Liver (tissue), 9 donors: ENCODE results near the gene GRAMD2B. TPM values are rescaled to one million over a fixed set of nuclear protein-coding genes. Genes with fewer than 3 reads are reported as not detected.

Experiments used
- DNase-seq: peaks from one replicate; pipeline ENCODE4 v3.0.0-alpha.2; 2017; ENCODE audit warnings: low spot score
- H3K27ac ChIP-seq, 2 donors: one replicate each; pipeline ENCODE4 v1.7.0; 2013; ENCODE audit warnings: inconsistent platforms in 2 of 2, low read length in 2 of 2, control low read depth in 1 of 2, low read depth in 1 of 2, mild to moderate bottlenecking in 1 of 2
- H3K27me3 ChIP-seq, 4 donors: one replicate each; pipeline versions ENCODE4 v1.6.1 to v1.7.0; 2013; ENCODE audit warnings: low read length in 3 of 4, inconsistent platforms in 1 of 4, mild to moderate bottlenecking in 1 of 4, moderate library complexity in 1 of 4; ENCODE audit not compliant: control insufficient read depth in 4 of 4, insufficient read depth in 4 of 4
- H3K36me3 ChIP-seq, 4 donors: one replicate each; pipeline versions ENCODE4 v1.6.1 to v1.7.0; 2013; ENCODE audit warnings: low read length in 3 of 4, mild to moderate bottlenecking in 3 of 4, low read depth in 1 of 4, moderate library complexity in 1 of 4; ENCODE audit not compliant: control insufficient read depth in 4 of 4, insufficient read depth in 3 of 4
- H3K4me1 ChIP-seq, 4 donors: one replicate each; pipeline versions ENCODE4 v1.6.1 to v1.7.0; 2013; ENCODE audit warnings: low read length in 3 of 4, mild to moderate bottlenecking in 3 of 4, moderate library complexity in 1 of 4; ENCODE audit not compliant: control insufficient read depth in 4 of 4, insufficient read depth in 4 of 4
- H3K4me3 ChIP-seq, 3 donors: one replicate each; pipeline versions ENCODE4 v1.6.1 to v1.7.0; 2013; ENCODE audit warnings: low read length in 3 of 3, control low read depth in 1 of 3, low read depth in 1 of 3, mild to moderate bottlenecking in 1 of 3
- H3K9ac ChIP-seq, 2 donors: one replicate each; pipeline ENCODE4 v1.7.0; 2013; ENCODE audit warnings: low read length in 2 of 2, mild to moderate bottlenecking in 2 of 2, moderate library complexity in 2 of 2, control low read depth in 1 of 2, low read depth in 1 of 2
- H3K9me3 ChIP-seq, 4 donors: one replicate each; pipeline versions ENCODE4 v1.6.1 to v1.7.0; 2013; ENCODE audit warnings: low read length in 3 of 4; ENCODE audit not compliant: control insufficient read depth in 4 of 4
- ATF3 ChIP-seq: IDR thresholded peaks from 2 replicates; pipeline ENCODE4 v1.6.1; 2016; ENCODE audit warnings: antibody characterized with exemption
- EGR1 ChIP-seq, 2 donors: IDR thresholded peaks; 2 replicates each; pipeline ENCODE4 v1.6.1; 2016 to 2018; ENCODE audit warnings: antibody characterized with exemption in 2 of 2, low read depth in 2 of 2
- FOXA1 ChIP-seq: IDR thresholded peaks from 2 replicates; pipeline ENCODE4 v1.6.1; 2016; ENCODE audit warnings: antibody characterized with exemption
- FOXA2 ChIP-seq: IDR thresholded peaks from 2 replicates; pipeline ENCODE4 v1.6.1; 2016; ENCODE audit warnings: antibody characterized with exemption
- GABPA ChIP-seq, 2 donors: IDR thresholded peaks in 1 of 2; conservative IDR thresholded peaks in 1 of 2; 2 replicates each; pipeline ENCODE4 v1.6.1; 2016; ENCODE audit warnings: antibody characterized with exemption in 2 of 2, mild to moderate bottlenecking in 1 of 2, moderate library complexity in 1 of 2
- HNF4A ChIP-seq, 2 donors: conservative IDR thresholded peaks; 2 replicates each; pipeline ENCODE4 v1.6.1; 2016; ENCODE audit warnings: antibody characterized with exemption in 2 of 2, mild to moderate bottlenecking in 2 of 2
- HNF4G ChIP-seq: IDR thresholded peaks from 2 replicates; pipeline ENCODE4 v1.6.1; 2016; ENCODE audit warnings: antibody characterized with exemption
- JUND ChIP-seq, 2 donors: IDR thresholded peaks; 2 replicates each; pipeline ENCODE4 v1.6.1; 2016; ENCODE audit warnings: antibody characterized with exemption in 2 of 2
- NR2F2 ChIP-seq: IDR thresholded peaks from 2 replicates; pipeline ENCODE4 v1.6.1; 2016; ENCODE audit warnings: antibody characterized with exemption
- RAD21 ChIP-seq, 2 donors: IDR thresholded peaks; 2 replicates each; pipeline ENCODE4 v1.6.1; 2016; ENCODE audit warnings: antibody characterized with exemption in 2 of 2, mild to moderate bottlenecking in 2 of 2
- RXRA ChIP-seq, 2 donors: IDR thresholded peaks; 2 replicates each; pipeline ENCODE4 v1.6.1; 2017 to 2018; ENCODE audit warnings: antibody characterized with exemption in 2 of 2, mild to moderate bottlenecking in 1 of 2
- SP1 ChIP-seq: IDR thresholded peaks from 2 replicates; pipeline ENCODE4 v1.6.1; 2018; ENCODE audit warnings: antibody characterized with exemption, mild to moderate bottlenecking
- TAF1 ChIP-seq: conservative IDR thresholded peaks from 2 replicates; pipeline ENCODE4 v1.6.1; 2016; ENCODE audit warnings: antibody characterized with exemption, mild to moderate bottlenecking
- ZBTB33 ChIP-seq: IDR thresholded peaks from 2 replicates; pipeline ENCODE4 v1.6.1; 2016; ENCODE audit warnings: antibody characterized with exemption
- WGBS: extraction: QIAGEN DNeasy Blood & Tissue Kit; methylation state at CpG from one replicate; pipeline ENCODE4 v1.1.7; 2013; 5-methylcytosine and 5-hydroxymethylcytosine counted together
- polyA plus RNA-seq, 2 donors: library from polyadenylated mRNA; stranded (reverse) in 1 of 2; unstranded in 1 of 2; fragments of 200-250 nt in 1 of 2; fragments of >200 nt in 1 of 2; fragmentation: Nextera tagmentation in 1 of 2; extraction: Ambion mirVana in 1 of 2; gene quantifications; one replicate each; pipeline versions ENCODE4 v1.2.1 to v1.2.3, GENCODE V29; 2013 to 2015
- total RNA-seq, 2 donors: library from RNA; depleted of rRNA; stranded (reverse); fragments of >200 nt; gene quantifications; one replicate each; pipeline ENCODE4 v1.2.3, GENCODE V29; 2014
- TF ChIP-seq, protein P1 (sequence below): IDR thresholded peaks from 2 replicates; pipeline ENCODE4 v1.6.1; 2016; ENCODE audit warnings: antibody characterized with exemption, mild to moderate bottlenecking
- TF ChIP-seq, protein P2 (sequence below): IDR thresholded peaks from 2 replicates; pipeline ENCODE4 v1.6.1; 2016; ENCODE audit warnings: antibody characterized with exemption
- TF ChIP-seq, protein P3 (sequence below): fragments of 150-350 bp; IDR thresholded peaks from 2 replicates; pipeline ENCODE4 v1.5.1; 2017; ENCODE audit warnings: improper control_type of control experiment, low read depth, low read length; ENCODE audit not compliant: missing input control
- donor health status: healthy.
- donor health status: healthy.
- donor health status: healthy.
- donor health status: healthy.
- donor health status: healthy.

The GRAMD2B gene
- total and polyA plus RNA-seq, 4 donors = 6.5 to 24.1 (median 13.5) TPM

DNA sequence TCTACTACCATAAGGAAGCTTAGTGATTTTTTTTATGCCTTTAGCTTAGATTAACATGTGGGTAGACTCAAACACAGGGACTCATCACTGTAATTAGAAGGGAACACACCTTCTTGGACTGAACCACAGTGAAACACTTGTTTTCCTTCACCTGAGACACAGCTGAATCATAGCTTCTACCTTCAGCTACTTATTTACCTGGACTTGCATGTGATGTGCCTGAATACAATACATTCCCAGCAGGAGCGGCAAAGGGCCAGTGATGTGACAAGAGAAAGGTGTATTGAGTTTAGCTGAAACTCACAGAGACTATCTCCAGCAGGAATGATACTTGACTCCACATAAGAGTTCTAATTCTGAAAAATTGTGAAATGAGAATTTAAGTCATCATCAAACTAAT is 37.8 kb downstream of the GRAMD2B start:
- Histone ChIP-seq H3K36me3 (peaks cover 0 to 8% (median under 1%) of the 10 kb centered on the region in 4 donors), H3K9me3 (no peaks in the 10 kb centered on the region), H3K4me3 (no peak overlapping the region), H3K27ac (no peak overlapping the region), H3K9ac (no peak overlapping the region), H3K4me1 (peaks cover 0 to 14% (median 3%) of the 10 kb centered on the region in 4 donors), H3K27me3 (no peaks in the 10 kb centered on the region)
- WGBS = 95% methylated on average over 1 of the region's 1 CpG
- peak in 1 of 2 donors; percentile 21 for TF ChIP-seq HNF4A (conservative IDR thresholded peaks at IDR 0.05)
- no peak for TF ChIP-seq FOXA2
- DNase-seq = no peak

- Histone ChIP-seq H3K27me3 (no peaks in the 10 kb centered on the region), H3K27ac (peak overlapping the region in 1 of 2 donors; percentile 2), H3K36me3 (peaks cover 2 to 8% (median 4%) of the 10 kb centered on the region in 4 donors), H3K9ac (no peak overlapping the region), H3K4me1 (peaks cover 0 to 14% (median 3%) of the 10 kb centered on the region in 4 donors), H3K4me3 (no peak overlapping the region), H3K9me3 (no peaks in the 10 kb centered on the region)
- WGBS = 25% methylated on average over 1 of the region's 1 CpG
- TF ChIP-seq HNF4A (conservative IDR thresholded peaks at IDR 0.05) = peak in 1 of 2 donors; percentile 32
- no peak for TF ChIP-seq HNF4G
- TF ChIP-seq, protein P1, sequence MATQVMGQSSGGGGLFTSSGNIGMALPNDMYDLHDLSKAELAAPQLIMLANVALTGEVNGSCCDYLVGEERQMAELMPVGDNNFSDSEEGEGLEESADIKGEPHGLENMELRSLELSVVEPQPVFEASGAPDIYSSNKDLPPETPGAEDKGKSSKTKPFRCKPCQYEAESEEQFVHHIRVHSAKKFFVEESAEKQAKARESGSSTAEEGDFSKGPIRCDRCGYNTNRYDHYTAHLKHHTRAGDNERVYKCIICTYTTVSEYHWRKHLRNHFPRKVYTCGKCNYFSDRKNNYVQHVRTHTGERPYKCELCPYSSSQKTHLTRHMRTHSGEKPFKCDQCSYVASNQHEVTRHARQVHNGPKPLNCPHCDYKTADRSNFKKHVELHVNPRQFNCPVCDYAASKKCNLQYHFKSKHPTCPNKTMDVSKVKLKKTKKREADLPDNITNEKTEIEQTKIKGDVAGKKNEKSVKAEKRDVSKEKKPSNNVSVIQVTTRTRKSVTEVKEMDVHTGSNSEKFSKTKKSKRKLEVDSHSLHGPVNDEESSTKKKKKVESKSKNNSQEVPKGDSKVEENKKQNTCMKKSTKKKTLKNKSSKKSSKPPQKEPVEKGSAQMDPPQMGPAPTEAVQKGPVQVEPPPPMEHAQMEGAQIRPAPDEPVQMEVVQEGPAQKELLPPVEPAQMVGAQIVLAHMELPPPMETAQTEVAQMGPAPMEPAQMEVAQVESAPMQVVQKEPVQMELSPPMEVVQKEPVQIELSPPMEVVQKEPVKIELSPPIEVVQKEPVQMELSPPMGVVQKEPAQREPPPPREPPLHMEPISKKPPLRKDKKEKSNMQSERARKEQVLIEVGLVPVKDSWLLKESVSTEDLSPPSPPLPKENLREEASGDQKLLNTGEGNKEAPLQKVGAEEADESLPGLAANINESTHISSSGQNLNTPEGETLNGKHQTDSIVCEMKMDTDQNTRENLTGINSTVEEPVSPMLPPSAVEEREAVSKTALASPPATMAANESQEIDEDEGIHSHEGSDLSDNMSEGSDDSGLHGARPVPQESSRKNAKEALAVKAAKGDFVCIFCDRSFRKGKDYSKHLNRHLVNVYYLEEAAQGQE = no peak
- peak in 1 of 2 donors; percentile 10 for TF ChIP-seq RAD21 (IDR thresholded peaks at IDR 0.05)
- no peak for TF ChIP-seq ATF3
- no peak for TF ChIP-seq NR2F2
- DNase-seq = no peak
These were observed 38.6 kb downstream of the GRAMD2B start for GRCh38 chr5:126461838-126462237.

DNA sequence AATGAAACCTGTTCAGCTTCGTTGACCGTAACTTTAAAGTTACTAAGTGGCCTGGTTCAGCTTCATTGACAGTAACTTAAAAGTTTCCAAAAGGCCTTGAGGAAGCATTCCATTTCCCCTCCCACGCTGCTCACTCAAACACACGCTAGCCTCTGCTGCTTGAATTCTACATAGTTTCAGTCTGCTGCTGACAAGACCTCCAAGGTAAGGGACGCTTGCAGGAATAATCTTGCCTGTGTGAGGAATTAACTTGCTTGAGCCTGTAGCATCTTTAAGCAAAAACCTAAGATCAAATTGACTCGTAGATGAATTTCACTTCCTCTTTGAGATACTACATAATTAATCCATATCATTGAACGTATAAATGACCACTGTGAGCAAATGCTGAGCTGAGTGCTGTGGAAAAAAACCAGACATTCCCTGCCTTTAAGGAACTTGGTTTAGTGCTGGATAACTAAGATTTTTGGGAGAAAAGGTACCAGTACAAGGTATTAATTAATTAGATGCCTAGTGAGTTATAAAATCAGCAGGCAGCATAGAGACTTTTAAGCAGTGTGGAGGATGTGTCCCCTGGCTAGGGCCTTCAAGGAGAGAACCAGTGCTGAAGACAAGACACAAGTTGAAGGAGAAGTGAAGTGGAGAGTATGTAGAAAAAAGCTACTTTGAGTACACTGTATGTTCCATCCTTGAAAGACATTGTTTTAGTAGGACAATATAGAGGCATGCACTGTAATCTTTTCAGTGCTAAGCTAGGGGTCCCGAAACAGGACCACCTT is 39.2 kb downstream of the GRAMD2B start:
- DNase-seq = no peak
- Histone ChIP-seq H3K9me3 (no peaks in the 10 kb centered on the region), H3K9ac (no peak overlapping the region), H3K36me3 (peaks cover 2 to 8% (median 4%) of the 10 kb centered on the region in 4 donors), H3K27me3 (no peaks in the 10 kb centered on the region), H3K4me3 (no peak overlapping the region), H3K27ac (peak overlapping the region in 1 of 2 donors; percentile 2), H3K4me1 (peaks cover 0 to 14% (median 3%) of the 10 kb centered on the region in 4 donors)
- WGBS = 62% methylated on average over 8 of the region's 8 CpGs
- TF ChIP-seq JUND (IDR thresholded peaks at IDR 0.05) (no peak), SP1 (no peak), RXRA (IDR thresholded peaks at IDR 0.05) (no peak), RAD21 (IDR thresholded peaks at IDR 0.05) (no peak), NR2F2 (no peak), FOXA2 (no peak), GABPA (IDR thresholded peaks at IDR 0.05 in 1 of 2, conservative IDR thresholded peaks at IDR 0.05 in 1 of 2) (no peak), HNF4A (conservative IDR thresholded peaks at IDR 0.05) (no peak), ZBTB33 (no peak), TAF1 (no peak), HNF4G (no peak), EGR1 (IDR thresholded peaks at IDR 0.05; ENCODE audit: low read depth in 2 of 2) (no peak), FOXA1 (no peak), ATF3 (no peak)
- TF ChIP-seq, protein P2, sequence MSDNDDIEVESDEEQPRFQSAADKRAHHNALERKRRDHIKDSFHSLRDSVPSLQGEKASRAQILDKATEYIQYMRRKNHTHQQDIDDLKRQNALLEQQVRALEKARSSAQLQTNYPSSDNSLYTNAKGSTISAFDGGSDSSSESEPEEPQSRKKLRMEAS = no peak
- TF ChIP-seq, protein P3, sequence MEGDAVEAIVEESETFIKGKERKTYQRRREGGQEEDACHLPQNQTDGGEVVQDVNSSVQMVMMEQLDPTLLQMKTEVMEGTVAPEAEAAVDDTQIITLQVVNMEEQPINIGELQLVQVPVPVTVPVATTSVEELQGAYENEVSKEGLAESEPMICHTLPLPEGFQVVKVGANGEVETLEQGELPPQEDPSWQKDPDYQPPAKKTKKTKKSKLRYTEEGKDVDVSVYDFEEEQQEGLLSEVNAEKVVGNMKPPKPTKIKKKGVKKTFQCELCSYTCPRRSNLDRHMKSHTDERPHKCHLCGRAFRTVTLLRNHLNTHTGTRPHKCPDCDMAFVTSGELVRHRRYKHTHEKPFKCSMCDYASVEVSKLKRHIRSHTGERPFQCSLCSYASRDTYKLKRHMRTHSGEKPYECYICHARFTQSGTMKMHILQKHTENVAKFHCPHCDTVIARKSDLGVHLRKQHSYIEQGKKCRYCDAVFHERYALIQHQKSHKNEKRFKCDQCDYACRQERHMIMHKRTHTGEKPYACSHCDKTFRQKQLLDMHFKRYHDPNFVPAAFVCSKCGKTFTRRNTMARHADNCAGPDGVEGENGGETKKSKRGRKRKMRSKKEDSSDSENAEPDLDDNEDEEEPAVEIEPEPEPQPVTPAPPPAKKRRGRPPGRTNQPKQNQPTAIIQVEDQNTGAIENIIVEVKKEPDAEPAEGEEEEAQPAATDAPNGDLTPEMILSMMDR = no peak
